Stimulated activated CD4-positive, alpha-beta T cell treated with anti-CD3 and anti-CD28 coated beads, Interleukin-2, amount 100 ng/mL, for 4 hours (primary cell): ENCODE measurements around the gene MAP7D1.
"Not testable (repeated sequence)": the region's sequence is repeated elsewhere in the genome, so short reads cannot be mapped to it uniquely, and the experiment has no call there.

Source experiments
- DNase-seq: peaks from one replicate; pipeline ENCODE4 v3.0.0-alpha.2; 2020; ENCODE audit warnings: low read depth

Gene MAP7D1

DNA sequence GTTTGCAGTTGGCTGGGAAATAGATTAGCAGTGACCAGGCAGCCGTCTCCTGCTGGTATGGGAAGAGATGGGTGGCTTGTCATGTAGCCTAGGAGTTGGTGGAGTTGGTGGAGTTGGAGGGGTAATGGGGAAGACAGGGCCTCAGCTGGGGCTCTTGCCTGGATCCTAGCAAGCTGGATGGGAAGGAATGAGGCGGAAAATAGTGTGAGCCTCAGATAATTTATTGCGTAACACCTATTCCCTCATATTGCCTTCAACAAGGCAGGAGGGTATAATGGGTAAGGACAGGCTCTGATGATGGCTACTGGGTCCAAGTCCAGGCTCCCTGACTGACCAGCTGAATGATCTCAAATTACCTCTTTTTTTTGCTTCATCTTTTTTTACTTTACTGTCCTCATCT lies 12.6 kb downstream of the MAP7D1 start:
- no peak for DNase-seq

DNA sequence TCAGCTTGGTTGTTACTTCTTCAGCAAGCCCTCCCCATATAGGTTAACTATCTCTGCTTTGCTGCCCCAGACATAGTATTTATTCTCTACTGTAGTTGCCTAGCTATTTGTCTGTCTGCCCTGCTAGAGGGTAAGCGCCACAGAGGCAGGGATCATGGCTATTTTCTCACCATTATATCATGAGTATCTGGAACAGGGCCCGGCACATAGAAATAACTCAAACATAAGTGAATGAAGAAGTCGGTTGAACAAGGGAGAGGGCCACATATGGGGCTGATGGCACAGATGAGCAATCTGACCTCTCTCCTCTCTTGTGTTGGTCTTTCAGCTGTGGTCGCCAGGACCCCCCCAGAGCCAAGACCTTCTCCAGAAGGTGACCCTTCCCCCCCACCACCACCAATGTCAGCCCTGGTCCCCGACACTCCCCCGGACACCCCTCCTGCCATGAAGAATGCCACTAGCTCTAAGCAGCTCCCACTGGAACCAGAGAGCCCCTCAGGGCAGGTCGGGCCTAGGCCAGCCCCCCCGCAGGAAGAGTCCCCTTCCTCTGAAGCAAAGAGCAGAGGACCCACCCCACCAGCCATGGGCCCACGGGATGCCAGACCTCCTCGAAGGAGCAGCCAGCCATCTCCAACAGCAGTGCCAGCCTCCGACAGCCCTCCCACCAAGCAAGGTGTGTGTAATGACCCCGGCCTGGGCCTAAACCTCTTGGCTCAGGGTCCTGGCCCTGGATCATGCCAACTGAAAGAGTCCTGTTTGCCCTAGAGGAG lies 14.9 kb downstream of the MAP7D1 start:
- DNase-seq = no peak

DNA sequence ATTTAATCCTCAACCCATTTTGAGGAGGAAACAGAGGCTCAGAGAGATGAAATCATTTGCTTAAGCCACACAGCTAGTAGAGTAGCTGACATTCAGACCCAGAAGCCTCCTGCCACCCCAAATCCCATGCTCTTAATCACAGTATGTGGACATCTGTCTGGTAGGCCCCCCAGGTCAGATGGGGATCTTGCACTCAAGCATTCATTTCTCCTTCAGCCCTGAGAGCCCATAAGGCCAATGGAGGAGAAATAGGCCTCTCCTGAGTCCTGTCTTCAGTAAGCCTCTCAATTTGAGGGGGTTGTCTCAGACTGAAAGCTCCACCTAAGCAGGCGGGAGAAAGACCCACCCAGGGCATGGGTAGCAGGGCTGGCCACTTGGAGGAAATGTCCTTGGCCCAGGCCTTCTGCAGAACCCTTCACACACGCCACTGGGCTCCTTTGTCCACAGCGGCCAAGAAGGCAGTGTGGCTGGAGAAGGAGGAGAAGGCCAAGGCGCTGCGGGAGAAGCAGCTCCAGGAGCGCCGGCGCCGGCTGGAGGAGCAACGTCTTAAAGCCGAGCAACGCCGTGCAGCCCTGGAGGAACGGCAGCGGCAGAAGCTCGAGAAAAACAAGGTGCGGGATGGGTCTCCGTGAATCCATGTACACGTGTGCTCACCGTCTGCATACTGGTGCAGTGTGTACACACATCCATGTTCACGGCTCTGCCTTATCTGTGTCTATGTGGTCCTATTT lies 16.2 kb downstream of the MAP7D1 start:
- no peak for DNase-seq

DNA sequence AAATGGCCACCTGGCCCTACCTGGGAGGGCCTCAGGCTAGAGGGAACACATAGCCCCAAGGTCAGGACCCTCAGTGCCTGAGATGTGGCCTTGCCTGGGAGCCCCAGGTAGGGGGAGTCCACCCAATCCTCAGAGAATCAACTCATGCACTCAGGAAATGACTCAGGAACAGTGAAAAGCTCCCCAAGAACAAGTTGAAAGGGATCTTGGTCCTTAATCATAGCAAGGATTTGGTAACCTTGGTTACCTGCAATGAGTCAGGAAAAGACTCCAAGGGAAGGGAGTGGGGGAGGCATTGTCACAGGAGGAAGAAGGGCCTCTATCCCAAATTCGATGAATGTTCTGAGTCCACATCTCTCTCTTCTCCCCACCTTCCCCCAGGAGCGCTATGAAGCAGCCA lies 17.0 kb downstream of the MAP7D1 start:
- no peak for DNase-seq

DNA sequence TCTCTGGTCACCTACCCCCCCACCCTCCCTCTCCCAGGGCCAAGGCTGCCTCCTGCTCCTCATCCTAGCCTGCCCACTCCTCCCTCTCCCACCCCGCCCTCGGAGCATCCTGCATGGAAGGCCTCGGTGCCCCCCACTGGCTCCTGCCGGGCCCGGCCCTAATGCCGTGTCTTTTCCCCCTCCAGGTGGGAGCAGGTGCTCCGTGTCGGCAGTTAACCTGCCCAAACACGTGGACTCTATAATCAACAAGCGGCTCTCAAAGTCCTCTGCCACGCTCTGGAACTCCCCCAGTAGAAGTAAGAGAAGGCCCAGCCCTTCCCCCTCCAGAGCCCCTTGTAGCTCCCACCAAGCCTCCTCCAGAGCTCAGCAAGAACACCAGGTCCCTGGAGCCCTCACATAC lies 18.8 kb downstream of the MAP7D1 start:
- no peak for DNase-seq

DNA sequence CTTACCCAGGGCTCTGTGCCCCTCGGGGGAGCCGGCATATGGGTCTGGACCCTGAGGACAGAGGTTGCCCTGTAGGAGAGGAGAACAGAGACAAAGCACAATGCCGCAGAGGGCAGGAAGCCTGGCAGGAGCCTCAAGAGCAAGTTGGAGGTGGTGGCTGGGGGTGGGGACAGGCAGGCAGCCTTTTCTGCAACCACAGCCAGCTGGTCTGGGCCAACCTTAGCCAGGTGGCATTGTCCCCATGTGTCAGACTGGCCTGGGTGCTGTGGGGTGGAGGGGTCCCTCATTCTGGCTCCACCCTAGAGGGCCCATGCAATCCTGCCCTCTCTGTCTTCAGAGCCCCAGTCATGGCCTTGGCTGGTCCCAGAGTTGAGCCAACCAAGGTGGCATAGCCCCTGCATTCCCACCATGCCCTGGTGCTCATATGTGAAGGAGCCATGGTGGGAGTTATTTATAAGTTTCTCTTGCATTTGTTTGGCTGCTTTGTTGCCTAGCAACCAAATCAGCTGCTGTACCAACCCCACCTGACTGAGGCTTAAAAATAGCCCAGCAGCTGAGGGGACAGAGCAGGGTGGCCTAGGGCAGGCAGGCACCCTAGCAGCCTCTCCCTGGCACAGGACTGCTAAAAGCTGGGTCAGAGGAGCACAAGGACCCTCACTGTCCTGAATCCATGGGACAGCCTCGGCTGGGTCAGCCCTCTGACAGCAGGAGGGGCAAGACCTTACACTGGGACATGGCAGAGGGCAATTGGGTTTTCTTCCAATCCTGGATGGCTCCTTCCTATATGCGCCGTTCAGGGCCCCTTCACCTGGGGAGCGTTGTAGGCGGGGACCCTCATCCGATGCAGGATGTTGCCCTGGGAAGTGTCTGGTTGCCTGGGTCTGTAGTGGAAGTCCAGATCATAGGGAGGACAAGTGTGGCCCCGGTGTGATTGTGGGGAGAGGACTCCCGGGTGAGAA lies 19.5 kb downstream of the MAP7D1 start:
- no peak for DNase-seq

DNA sequence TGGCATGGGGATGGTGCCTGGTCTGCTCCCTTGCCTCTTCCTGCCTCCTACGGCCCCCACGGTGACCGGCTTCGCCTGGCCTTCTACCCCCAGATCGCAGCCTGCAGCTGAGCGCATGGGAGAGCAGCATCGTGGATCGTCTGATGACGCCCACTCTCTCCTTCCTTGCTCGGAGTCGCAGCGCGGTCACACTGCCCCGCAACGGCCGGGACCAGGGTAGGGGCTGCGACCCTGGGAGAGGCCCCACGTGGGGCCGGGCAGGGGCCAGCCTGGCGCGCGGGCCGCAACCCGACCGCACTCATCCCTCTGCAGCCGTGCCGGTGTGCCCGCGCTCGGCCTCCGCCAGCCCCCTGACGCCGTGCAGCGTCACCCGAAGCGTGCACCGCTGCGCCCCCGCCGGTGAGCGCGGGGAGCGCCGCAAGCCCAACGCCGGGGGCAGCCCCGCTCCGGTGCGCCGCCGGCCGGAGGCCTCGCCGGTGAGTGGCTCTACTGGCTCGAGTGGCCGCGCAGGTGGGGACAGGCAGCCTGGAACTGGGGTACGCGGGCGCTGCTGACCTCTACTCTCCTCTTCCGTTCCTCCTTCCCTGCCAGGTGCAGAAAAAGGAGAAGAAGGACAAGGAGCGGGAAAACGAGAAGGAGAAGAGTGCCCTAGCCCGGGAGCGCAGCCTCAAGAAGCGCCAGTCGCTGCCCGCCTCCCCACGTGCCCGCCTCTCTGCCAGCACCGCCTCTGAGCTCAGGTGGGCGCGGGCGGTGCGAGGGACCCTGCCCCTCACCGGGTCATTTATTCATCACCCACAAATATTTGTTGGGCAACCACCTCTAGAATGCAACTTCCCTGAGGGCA lies 20.4 kb downstream of the MAP7D1 start:
- no peak for DNase-seq

DNA sequence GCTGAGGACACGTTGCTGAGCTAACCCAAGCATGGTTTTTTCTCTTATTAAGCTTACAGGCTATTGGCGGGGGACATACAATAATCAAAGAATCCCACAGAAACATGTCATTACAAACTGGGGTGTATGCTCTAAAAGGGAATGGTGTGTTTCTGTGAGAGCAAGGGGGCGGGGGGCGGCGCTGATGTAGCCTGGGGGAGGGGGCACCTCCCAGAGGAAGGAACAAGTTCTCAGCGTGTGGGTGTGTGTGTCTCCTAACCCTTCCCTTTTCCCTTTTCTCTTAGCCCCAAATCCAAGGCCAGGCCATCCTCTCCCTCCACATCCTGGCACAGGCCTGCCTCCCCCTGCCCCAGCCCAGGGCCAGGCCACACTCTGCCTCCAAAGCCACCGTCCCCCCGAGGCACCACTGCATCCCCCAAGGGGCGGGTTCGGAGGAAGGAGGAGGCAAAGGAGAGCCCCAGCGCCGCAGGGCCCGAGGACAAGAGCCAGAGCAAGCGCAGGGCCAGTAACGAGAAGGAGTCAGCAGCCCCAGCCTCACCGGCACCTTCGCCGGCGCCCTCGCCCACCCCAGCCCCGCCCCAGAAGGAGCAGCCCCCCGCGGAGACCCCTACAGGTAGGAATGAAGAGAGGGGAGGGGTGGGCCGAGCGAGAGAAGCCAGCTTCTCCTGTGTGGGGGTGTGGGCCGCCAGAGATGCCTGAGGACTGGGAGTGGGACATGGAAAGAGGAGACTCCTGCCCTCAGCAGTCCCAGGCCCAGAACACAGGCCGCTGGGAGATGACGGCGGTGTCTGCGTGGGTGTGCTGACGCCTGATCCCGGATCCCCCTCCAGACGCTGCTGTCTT lies 21.9 kb downstream of the MAP7D1 start:
- no peak for DNase-seq

DNA sequence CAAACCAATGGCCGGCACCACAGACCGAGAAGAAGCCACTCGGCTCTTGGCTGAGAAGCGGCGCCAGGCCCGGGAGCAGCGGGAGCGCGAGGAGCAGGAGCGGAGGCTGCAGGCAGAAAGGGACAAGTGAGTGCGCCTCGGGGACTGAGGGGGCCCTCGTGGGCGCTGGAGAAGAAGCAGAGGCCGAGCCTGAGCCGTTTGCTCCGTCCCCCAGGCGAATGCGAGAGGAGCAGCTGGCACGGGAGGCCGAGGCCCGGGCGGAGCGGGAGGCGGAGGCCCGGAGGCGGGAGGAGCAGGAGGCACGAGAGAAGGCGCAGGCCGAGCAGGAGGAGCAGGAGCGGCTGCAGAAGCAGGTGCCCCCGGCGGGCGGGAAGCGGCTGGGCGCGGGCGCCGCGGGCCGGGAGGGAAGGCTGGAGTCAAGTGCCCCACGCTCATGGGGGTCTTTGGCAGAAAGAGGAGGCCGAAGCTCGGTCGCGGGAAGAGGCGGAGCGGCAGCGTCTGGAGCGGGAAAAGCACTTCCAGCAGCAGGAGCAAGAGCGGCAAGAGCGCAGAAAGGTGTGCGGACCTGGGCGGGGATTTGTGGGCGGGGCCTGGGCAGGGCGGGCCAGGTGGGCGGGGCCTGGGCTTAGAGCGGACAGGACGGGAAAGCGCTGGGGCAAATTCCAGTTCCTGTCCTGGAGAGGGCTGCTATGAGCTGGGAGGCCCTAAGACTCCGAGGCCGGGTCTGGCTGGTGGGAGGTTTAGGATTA lies 22.7 kb downstream of the MAP7D1 start:
- DNase-seq = no peak

DNA sequence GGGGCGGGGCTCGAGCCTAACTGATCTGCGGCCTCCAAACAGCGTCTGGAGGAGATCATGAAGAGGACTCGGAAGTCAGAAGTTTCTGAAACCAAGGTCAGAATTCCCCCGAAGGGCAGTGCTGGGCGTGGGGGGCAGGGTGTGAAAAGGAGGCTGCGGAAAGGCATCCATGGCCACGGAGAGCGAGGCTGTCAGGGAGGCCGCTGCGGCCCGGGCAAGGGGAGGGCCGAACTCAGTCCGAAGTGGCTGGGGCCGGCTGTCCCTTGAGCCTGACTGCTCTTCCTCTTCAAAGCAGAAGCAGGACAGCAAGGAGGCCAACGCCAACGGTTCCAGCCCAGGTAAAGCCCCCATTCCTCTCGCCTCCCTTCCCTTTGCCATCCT lies 23.2 kb downstream of the MAP7D1 start:
- DNase-seq = no peak

DNA sequence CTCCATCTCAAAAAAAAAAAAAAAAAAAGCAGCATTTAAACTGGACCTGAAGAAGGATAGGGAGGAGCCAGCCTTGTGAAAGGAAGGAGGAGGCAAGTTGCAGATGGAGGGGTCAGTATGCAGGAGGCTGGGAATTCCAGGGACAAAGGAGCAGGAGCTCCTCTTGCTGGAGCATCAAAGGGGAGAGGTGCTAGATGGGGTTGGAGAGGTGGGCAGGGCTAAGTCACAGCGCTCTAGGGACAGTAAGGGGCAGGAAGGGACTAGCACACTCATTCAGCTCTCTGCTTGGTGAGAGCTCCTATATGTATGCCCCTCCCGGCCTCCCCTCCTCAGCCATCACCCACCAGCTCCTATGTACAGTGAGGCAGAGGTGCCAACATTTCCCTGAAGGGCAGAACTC lies 26.8 kb downstream of the MAP7D1 start:
- no peak for DNase-seq

DNA sequence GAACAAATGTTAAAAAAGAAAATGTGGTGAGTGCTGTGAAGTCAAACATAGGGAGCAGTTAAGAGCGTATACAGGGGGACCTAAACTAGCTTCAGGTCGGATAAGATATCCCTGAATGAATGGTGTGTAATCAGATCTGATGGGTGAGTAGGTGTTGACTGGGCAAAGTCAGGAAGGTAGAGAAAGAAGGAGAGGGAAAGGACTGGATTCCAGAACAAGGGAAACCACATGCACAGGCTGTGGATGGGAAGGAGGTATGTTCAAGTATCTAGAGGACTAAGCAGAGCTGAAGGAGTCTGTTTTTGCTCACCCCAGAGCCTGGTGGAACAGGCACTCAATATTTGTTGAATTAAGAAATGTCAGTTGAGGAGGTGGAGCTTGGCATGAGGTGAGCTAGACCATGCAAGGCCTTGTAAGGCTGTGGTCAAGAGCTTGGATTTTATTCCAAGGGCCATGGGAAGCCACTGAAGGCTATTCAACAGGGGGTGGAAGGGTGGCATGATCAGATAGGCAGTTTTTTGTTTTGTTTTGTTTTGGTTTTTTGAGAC lies 27.4 kb downstream of the MAP7D1 start:
- DNase-seq = no peak

DNA sequence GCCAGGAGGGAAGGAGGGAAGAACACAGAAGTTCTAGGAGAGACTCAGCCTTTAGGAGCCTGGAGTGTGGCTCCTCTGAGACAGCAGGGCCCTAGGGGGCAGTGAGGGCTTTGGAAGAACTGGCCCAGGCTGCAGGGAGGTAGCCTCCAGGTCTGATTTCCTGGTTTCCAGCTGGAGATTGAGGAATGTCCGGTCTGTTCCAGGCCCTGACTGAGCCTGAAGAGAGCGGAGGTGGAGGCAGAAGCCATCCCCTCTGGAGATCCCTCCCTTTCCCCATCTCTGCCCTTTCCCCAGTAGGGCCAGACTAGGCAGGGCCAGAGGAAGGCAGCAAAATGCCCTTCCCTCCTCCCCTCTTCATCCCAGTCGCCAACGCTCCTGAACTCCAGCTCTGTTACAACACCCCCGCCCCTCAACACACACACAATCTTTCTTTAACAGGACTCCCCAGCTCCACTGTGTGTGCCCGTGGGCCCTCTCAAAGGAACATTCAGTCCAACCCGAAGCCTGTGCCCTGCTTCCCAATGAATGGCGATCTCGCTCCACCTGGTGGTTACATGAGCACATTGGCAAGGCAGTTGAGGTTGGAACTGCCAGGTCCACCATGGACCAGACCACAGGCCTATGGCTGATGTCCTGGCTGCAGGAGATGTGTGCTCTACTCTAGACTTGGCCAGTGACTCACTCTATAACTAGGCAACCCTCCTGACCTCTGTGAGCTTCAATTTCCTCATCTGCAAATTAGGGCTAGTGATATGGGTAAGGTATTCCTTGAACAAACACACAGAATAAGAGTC lies 32.0 kb downstream of the MAP7D1 start:
- peak; percentile 70 for DNase-seq

DNA sequence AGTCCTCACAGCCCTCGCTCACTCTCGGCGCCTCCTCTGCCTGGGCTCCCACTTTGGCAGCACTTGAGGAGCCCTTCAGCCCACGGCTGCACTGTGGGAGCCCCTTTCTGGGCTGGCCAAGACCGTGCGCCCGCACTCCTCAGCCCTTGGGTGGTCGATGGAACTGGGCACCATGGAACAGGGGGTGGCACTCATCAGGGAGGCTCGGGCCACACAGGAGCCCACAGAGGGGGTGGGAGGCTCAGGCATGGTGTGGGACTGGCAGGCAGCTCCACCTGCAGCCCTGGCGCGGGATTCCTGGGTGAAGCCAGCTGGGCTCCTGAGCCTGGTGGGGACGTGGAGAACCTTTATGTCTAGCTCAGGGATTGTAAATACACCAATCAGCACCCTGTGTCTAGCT lies 40.8 kb downstream of the MAP7D1 start:
- DNase-seq = not testable (repeated sequence)

DNA sequence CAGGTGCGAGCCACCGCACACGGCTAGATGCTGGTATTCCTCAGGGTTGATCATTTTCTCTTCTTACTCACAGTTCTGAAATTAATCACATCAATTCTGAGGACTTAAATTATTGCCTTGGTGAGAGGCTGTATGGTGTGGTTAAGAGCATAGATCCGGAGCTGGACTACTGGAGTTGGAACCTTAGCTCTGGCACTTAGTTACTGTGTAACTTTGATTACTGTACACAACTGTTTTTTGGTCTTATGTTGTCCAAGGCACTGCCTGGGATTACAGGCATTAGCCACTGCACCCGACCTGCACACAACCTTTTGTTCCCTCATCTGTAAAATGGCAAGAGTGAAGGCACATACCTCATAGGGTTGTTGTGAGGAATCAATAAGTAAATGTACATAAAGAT lies 42.7 kb downstream of the MAP7D1 start:
- DNase-seq = no peak

DNA sequence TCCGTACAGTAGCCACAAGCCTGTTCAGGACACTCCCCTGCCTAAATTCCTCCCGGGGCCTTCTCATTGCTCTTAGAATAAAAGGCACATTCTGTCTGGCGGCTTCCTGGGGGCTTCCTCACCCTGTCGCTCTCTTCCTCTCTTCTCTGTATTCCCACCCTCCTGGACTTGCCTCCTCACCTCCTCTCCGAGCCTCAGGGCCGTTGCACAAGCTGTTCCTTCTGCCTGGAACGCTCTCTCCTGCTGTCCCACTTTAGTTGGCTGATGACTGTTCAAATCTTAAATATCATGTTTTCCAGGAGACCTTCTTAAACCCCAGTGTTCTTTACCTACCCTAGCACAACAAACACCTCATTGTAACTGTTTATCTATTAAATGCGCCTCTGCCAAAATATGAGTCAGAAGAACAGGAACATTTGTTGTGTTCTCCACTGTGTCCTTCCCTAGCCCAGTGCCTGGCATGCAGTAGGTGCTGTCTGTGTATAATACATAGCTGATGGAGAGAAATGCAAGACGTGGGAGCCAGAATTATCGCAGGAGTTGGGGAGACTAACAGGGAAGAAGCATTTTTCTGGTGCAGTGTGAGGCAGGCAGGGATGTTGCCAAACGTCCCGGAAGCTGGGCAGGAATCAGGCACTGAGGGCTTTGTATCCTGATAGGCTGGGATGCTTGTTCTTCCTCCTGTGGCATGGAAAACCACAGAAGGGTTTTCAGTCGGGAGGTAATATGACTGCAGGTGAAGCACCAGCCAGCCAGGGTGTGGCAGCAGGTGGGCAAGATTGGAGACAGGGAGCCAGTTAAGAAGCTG lies 44.2 kb downstream of the MAP7D1 start:
- no peak for DNase-seq

DNA sequence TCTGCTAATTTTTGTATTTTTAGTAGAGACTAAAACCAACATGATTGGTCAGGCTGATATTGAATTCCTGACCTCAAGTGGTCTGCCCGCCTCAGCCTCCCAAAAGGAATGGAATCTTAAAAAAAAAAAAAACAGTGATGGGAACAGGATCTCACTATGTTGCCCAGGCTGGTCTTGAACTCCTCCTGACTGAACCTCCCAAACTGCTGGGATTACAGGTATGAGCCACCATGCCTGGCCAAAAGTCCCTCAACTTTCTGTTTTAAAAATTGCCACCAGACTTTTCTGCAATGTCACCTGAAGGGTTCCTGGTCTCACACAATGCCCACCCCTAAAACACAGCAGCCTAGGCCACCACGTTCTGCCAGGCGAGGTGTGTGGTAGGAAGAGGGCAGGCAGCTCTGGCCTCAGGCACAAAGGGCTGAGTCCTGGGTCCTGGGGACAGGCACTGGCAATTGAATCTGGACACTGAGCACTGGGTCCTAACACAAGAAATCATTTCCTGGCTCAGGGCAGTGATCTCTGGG lies 47.1 kb downstream of the MAP7D1 start:
- no peak for DNase-seq
